KBM-7 (cell line): ENCODE data around the gene TOX3.

Source experiments
- DNase-seq: peaks from one replicate; pipeline ENCODE4 v3.0.0-alpha.2; 2015
- in situ Hi-C: fragments of 300-500 bp; cut with MboI; formaldehyde crosslinking; loops from 2 replicates; pipeline ENCODE4 v1.14.3; 2020; ENCODE audit warnings: low sequenced_read_pairs, low pct_unique_long_range_greater_than_20kb, mixed read lengths

Gene TOX3

GRCh38 chr16:52547004-52547833, at the start of gene TOX3:
Gene TOX3, minus strand, starts transcription at chr16:52547143. Its CDS starts 420 bp downstream, at chr16:52546723.
- in situ Hi-C loops: no loop called here

GRCh38 chr16:52592778-52593177, 45.8 kb upstream of the TOX3 start:
- in situ Hi-C loops: no loop called here
- no peak for DNase-seq

More at GRCh38 chr16:52547004-52547833, at the start of gene TOX3:
- no peak for DNase-seq

GRCh38 chr16:52591934-52592592, 45.1 kb upstream of the TOX3 start:
- in situ Hi-C loops: no loop called here
- no peak for DNase-seq

- no peak for DNase-seq
Observed at GRCh38 chr16:52591471-52591870, 44.5 kb upstream of the TOX3 start.

GRCh38 chr16:52586159-52586558, 39.2 kb upstream of the TOX3 start:
- in situ Hi-C loops: no loop called here
- no peak for DNase-seq

More at GRCh38 chr16:52591471-52591870, 44.5 kb upstream of the TOX3 start:
- in situ Hi-C loops: no loop called here

GRCh38 chr16:52584354-52585320, 37.7 kb upstream of the TOX3 start:
- no peak for DNase-seq
- in situ Hi-C loops: no loop called here

GRCh38 chr16:52581530-52581929, 34.6 kb upstream of the TOX3 start:
- in situ Hi-C loops: no loop called here
- no peak for DNase-seq

- in situ Hi-C loops: no loop called here
- no peak for DNase-seq
Observed at GRCh38 chr16:52580488-52580887, 33.5 kb upstream of the TOX3 start.

- in situ Hi-C loops: no loop called here
Observed at GRCh38 chr16:52578829-52579498, 32.0 kb upstream of the TOX3 start.

GRCh38 chr16:52578007-52578828, 31.3 kb upstream of the TOX3 start:
- no peak for DNase-seq
- in situ Hi-C loops: no loop called here

More at GRCh38 chr16:52578829-52579498, 32.0 kb upstream of the TOX3 start:
- no peak for DNase-seq

- no peak for DNase-seq
- in situ Hi-C loops: no loop called here
Observed at GRCh38 chr16:52577130-52577706, 30.3 kb upstream of the TOX3 start.

- in situ Hi-C loops: no loop called here
- no peak for DNase-seq
Observed at GRCh38 chr16:52573365-52574299, 26.7 kb upstream of the TOX3 start.

GRCh38 chr16:52572656-52573055, 25.7 kb upstream of the TOX3 start:
- no peak for DNase-seq

GRCh38 chr16:52570495-52571091, 23.6 kb upstream of the TOX3 start:
- in situ Hi-C loops: no loop called here
- no peak for DNase-seq

More at GRCh38 chr16:52572656-52573055, 25.7 kb upstream of the TOX3 start:
- in situ Hi-C loops: no loop called here

- in situ Hi-C loops: no loop called here
- no peak for DNase-seq
Observed at GRCh38 chr16:52569701-52570100, 22.8 kb upstream of the TOX3 start.

GRCh38 chr16:52568983-52569690, 22.2 kb upstream of the TOX3 start:
- DNase-seq: no peak
- in situ Hi-C loops: no loop called here
